HG03066 (cell line): ENCODE results near the gene PRPSAP1.

ENCODE experiments used
- ATAC-seq: cut with Tn5 transposase; IDR thresholded peaks from one replicate; pipeline ENCODE4 v1.9.1; 2021; ENCODE audit warnings: low read depth; ENCODE audit not compliant: unreplicated experiment

The PRPSAP1 gene

GRCh38 chr17:76353599-76354316, at the start of gene PRPSAP1:
PRPSAP1 (minus strand) TSS chr17:76353916; CDS start chr17:76353703, 213 bp downstream.
- peak; percentile 84 for ATAC-seq

GRCh38 chr17:76402711-76403110, 49.0 kb upstream of the PRPSAP1 start:
- ATAC-seq = no peak

GRCh38 chr17:76399175-76400172, 45.8 kb upstream of the PRPSAP1 start:
- no peak for ATAC-seq

- ATAC-seq = no peak
These were observed 44.9 kb upstream of the PRPSAP1 start for GRCh38 chr17:76398523-76399174.

GRCh38 chr17:76397687-76398522, 44.2 kb upstream of the PRPSAP1 start:
- no peak for ATAC-seq

GRCh38 chr17:76397184-76397583, 43.5 kb upstream of the PRPSAP1 start:
- ATAC-seq = no peak

GRCh38 chr17:76395980-76396379, 42.3 kb upstream of the PRPSAP1 start:
- ATAC-seq = no peak

GRCh38 chr17:76394166-76394565, 40.5 kb upstream of the PRPSAP1 start:
- no peak for ATAC-seq

GRCh38 chr17:76391200-76391715, 37.5 kb upstream of the PRPSAP1 start:
- ATAC-seq = no peak

- ATAC-seq = no peak
These were observed 36.3 kb upstream of the PRPSAP1 start for GRCh38 chr17:76390003-76390421.

- ATAC-seq = no peak
These were observed 35.5 kb upstream of the PRPSAP1 start for GRCh38 chr17:76388966-76389888.

- no peak for ATAC-seq
These were observed 33.5 kb upstream of the PRPSAP1 start for GRCh38 chr17:76386966-76387765.

GRCh38 chr17:76385892-76386786, 32.4 kb upstream of the PRPSAP1 start:
- ATAC-seq = no peak

GRCh38 chr17:76384987-76385891, 31.5 kb upstream of the PRPSAP1 start:
- ATAC-seq = no peak

GRCh38 chr17:76384222-76384986, 30.7 kb upstream of the PRPSAP1 start, which contains the start of gene SPHK1:
SPHK1 (plus strand) TSS chr17:76384609; CDS start chr17:76385645, 1,036 bp downstream.
- ATAC-seq = peak; percentile 69
